Measurements from ENCODE around the gene ACAT1. TPM values are rescaled to one million over a fixed set of nuclear protein-coding genes. Genes with fewer than 3 reads are reported as not detected.

Gene ACAT1
- total RNA-seq, 1 donor from 2014 or later: 50.9 TPM

DNA sequence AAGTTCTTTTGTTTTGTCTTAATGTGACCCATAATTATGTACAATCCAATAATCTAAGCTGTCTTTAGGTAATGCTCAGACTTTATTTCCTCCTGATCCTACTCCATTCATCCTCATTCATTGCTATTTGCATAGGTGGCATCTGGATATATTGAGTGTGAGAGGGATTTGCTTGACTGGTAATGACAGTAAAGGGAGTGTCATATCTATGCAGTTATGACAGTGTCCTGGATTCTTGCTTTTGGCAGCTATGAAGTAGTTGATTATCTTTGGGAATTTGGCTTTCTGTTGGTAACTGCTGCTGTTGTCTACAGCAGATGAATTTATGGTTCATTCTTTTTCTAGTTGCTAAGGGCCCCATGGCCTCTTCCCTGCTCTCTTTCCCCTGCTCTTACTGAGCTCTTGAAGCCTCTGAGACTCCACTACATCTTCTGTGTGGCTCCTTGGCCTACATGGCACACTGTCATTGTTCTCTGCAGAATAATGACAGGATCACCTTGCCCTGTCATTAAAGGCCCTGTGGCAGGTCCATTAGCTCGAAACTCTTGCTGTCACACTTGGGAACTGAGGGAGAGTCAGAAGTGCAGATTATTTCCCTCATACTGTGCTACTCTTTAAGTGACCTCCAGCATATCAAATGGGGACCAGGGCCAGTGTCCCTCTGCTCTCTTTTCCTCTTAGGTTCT, 20.1 kb upstream of the ACAT1 start:
- Histone ChIP-seq H3K9me3 (ENCODE audit: low read depth) (no peaks in the 10 kb centered on the region), H3K27ac (no peak overlapping the region), H4K20me1 (ENCODE audit: low read depth) (no peaks in the 10 kb centered on the region), H3K36me3 (peaks cover 16% of the 10 kb centered on the region), H3K4me3 (no peak overlapping the region), H3K79me2 (ENCODE audit: low read depth) (no peaks in the 10 kb centered on the region), H2AFZ (replicated peaks) (no peak overlapping the region), H3K27me3 (no peaks in the 10 kb centered on the region), H3K4me2 (no peak overlapping the region), H3K4me1 (no peaks in the 10 kb centered on the region), H3K9ac (no peak overlapping the region), H3F3A (ENCODE audit: low read depth) (no peaks in the 10 kb centered on the region)
- DNase-seq (ENCODE audit: low spot score): no peak
- peaks cover 20% of the 10 kb centered on the region for H3K36me3 Mint-ChIP-seq
- H3K4me1 Mint-ChIP-seq: no peaks in the 10 kb centered on the region
- H3K27me3 Mint-ChIP-seq (ENCODE audit: insufficient read depth, low read depth): peaks cover 3% of the 10 kb centered on the region
- no peaks in the 10 kb centered on the region for H3K9me3 Mint-ChIP-seq
- H3K4me3 Mint-ChIP-seq: no peak overlapping the region
- no peak overlapping the region for H3K27ac Mint-ChIP-seq
- TF ChIP-seq, protein P1, sequence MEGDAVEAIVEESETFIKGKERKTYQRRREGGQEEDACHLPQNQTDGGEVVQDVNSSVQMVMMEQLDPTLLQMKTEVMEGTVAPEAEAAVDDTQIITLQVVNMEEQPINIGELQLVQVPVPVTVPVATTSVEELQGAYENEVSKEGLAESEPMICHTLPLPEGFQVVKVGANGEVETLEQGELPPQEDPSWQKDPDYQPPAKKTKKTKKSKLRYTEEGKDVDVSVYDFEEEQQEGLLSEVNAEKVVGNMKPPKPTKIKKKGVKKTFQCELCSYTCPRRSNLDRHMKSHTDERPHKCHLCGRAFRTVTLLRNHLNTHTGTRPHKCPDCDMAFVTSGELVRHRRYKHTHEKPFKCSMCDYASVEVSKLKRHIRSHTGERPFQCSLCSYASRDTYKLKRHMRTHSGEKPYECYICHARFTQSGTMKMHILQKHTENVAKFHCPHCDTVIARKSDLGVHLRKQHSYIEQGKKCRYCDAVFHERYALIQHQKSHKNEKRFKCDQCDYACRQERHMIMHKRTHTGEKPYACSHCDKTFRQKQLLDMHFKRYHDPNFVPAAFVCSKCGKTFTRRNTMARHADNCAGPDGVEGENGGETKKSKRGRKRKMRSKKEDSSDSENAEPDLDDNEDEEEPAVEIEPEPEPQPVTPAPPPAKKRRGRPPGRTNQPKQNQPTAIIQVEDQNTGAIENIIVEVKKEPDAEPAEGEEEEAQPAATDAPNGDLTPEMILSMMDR (IDR thresholded peaks at IDR 0.05): no peak
- TF ChIP-seq EZH2 (IDR thresholded peaks at IDR 0.05) (no peak), EZH2phosphoT487 (IDR thresholded peaks at IDR 0.05) (no peak)

DNA sequence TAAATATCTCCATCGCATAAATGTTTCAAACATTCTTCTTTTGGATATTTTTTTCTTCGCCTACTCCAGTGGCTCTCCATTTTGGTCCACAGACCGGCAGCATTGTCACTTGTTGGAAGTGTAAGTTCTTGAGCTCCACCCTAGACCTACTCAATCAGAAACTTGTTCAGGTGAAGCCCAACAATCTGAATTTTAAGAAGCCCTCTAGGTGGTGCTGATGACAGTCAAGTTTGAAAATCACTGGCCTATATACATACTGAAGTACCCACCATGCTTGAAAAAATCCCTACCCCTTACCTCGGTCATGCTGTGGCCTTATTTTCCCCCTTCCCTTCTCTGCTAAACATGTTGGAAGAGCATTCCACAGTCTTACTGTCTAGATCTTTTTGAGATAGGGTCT, 10.2 kb upstream of the ACAT1 start:
- Histone ChIP-seq H3K4me1 (peaks cover 5% of the 10 kb centered on the region), H3F3A (ENCODE audit: low read depth) (peaks cover 3% of the 10 kb centered on the region), H3K27me3 (no peaks in the 10 kb centered on the region), H3K4me3 (no peak overlapping the region), H3K27ac (no peak overlapping the region), H3K9ac (no peak overlapping the region), H3K4me2 (no peak overlapping the region), H3K79me2 (ENCODE audit: low read depth) (no peaks in the 10 kb centered on the region), H3K36me3 (no peaks in the 10 kb centered on the region), H3K9me3 (ENCODE audit: low read depth) (no peaks in the 10 kb centered on the region), H2AFZ (replicated peaks) (no peak overlapping the region), H4K20me1 (ENCODE audit: low read depth) (peaks cover 2% of the 10 kb centered on the region)
- Mint-ChIP-seq H3K4me1 (peaks cover 13% of the 10 kb centered on the region), H3K36me3 (peaks cover 6% of the 10 kb centered on the region), H3K4me3 (no peak overlapping the region), H3K9me3 (no peaks in the 10 kb centered on the region), H3K27me3 (ENCODE audit: insufficient read depth, low read depth) (no peaks in the 10 kb centered on the region), H3K27ac (no peak overlapping the region)
- DNase-seq (ENCODE audit: low spot score): no peak
- TF ChIP-seq EZH2 (IDR thresholded peaks at IDR 0.05) (no peak), EZH2phosphoT487 (IDR thresholded peaks at IDR 0.05) (no peak)
- TF ChIP-seq, protein P1 (IDR thresholded peaks at IDR 0.05): no peak

DNA sequence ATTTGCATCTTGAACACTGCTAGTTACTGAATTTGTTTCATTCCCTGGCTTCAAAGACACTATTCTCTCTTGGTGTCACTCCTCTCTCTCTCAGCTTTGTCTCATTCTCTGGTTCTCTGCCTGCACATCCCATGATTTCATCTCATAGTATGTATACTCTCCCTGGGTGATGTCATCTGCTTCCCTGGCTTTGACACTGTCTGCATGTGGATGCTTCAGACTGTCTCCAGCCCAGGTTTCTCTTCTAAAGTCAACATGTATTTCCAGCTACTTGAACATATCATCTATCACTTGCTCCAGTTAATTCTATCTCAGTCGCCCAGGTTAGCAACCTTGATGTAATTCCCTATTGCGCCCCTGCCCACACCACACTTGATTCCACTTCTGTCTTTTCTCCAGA, 9.3 kb upstream of the ACAT1 start:
- no peak overlapping the region for H3K9ac ChIP-seq
- Mint-ChIP-seq H3K27ac (no peak overlapping the region), H3K27me3 (ENCODE audit: insufficient read depth, low read depth) (no peaks in the 10 kb centered on the region), H3K36me3 (peaks cover 6% of the 10 kb centered on the region), H3K4me1 (peaks cover 17% of the 10 kb centered on the region), H3K9me3 (no peaks in the 10 kb centered on the region), H3K4me3 (no peak overlapping the region)
- no peak overlapping the region for H3K27ac ChIP-seq
- H3K9me3 ChIP-seq (ENCODE audit: low read depth): no peaks in the 10 kb centered on the region
- H4K20me1 ChIP-seq (ENCODE audit: low read depth): peaks cover 2% of the 10 kb centered on the region
- peaks cover 3% of the 10 kb centered on the region for H3F3A ChIP-seq (ENCODE audit: low read depth)
- H2AFZ ChIP-seq (replicated peaks): no peak overlapping the region
- no peaks in the 10 kb centered on the region for H3K79me2 ChIP-seq (ENCODE audit: low read depth)
- peaks cover 5% of the 10 kb centered on the region for H3K4me1 ChIP-seq
- DNase-seq (ENCODE audit: low spot score): no peak
- no peaks in the 10 kb centered on the region for H3K27me3 ChIP-seq
- H3K36me3 ChIP-seq: no peaks in the 10 kb centered on the region
- no peak overlapping the region for H3K4me3 ChIP-seq
- TF ChIP-seq EZH2 (IDR thresholded peaks at IDR 0.05) (no peak), EZH2phosphoT487 (IDR thresholded peaks at IDR 0.05) (no peak)
- TF ChIP-seq, protein P1 (IDR thresholded peaks at IDR 0.05): no peak
- no peak overlapping the region for H3K4me2 ChIP-seq
